GM21360 (cell line): ENCODE data around the gene RNF215.

ENCODE experiments used
- ATAC-seq: cut with Tn5 transposase; IDR thresholded peaks from one replicate; pipeline ENCODE4 v1.9.1; 2021; ENCODE audit warnings: mild to moderate bottlenecking, moderate library complexity; ENCODE audit not compliant: unreplicated experiment

Gene RNF215

GRCh38 chr22:30397656-30398635 is 10.7 kb upstream of the RNF215 start:
- no peak for ATAC-seq

- no peak for ATAC-seq
Measured at GRCh38 chr22:30396871-30397655, 9.9 kb upstream of the RNF215 start, which contains the start of gene SEC14L2. SEC14L2 (plus strand) TSS chr22:30397018; CDS start chr22:30397117, 99 bp downstream.

GRCh38 chr22:30393885-30394284 is 6.7 kb upstream of the RNF215 start:
- no peak for ATAC-seq

GRCh38 chr22:30393322-30393680 is 6.1 kb upstream of the RNF215 start:
- no peak for ATAC-seq

- ATAC-seq, result no peak
Measured at GRCh38 chr22:30392661-30393321, 5.6 kb upstream of the RNF215 start.

- ATAC-seq, result no peak
Measured at GRCh38 chr22:30390974-30391691, 3.9 kb upstream of the RNF215 start.

GRCh38 chr22:30386608-30386959 is 627 bp downstream of the RNF215 start:
- ATAC-seq, result no peak

GRCh38 chr22:30385942-30386341 is 1.3 kb downstream of the RNF215 start:
- no peak for ATAC-seq

- ATAC-seq, result no peak
Measured at GRCh38 chr22:30383061-30383460, 4.2 kb downstream of the RNF215 start.

- ATAC-seq, result no peak
Measured at GRCh38 chr22:30382340-30382739, 4.9 kb downstream of the RNF215 start.

GRCh38 chr22:30381264-30381663 is 5.9 kb downstream of the RNF215 start:
- ATAC-seq, result no peak

- no peak for ATAC-seq
Measured at GRCh38 chr22:30380011-30380410, 7.2 kb downstream of the RNF215 start.

- ATAC-seq, result no peak
Measured at GRCh38 chr22:30375312-30375849, 11.8 kb downstream of the RNF215 start.

- no peak for ATAC-seq
Measured at GRCh38 chr22:30373331-30374325, 13.6 kb downstream of the RNF215 start.

- no peak for ATAC-seq
Measured at GRCh38 chr22:30372915-30373314, 14.3 kb downstream of the RNF215 start.

GRCh38 chr22:30371981-30372380 is 15.2 kb downstream of the RNF215 start:
- ATAC-seq, result no peak

GRCh38 chr22:30371321-30371720 is 15.9 kb downstream of the RNF215 start:
- ATAC-seq, result no peak

GRCh38 chr22:30370641-30371230 is 16.5 kb downstream of the RNF215 start:
- no peak for ATAC-seq

GRCh38 chr22:30368420-30368819 is 18.8 kb downstream of the RNF215 start:
- no peak for ATAC-seq
